AG08395 (cell line): ENCODE measurements around the gene CAMTA1.
A peak's percentile ranks its signal among the peaks of the same experiment; 100 is the strongest.

ENCODE experiments used
- DNase-seq: peaks from one replicate; pipeline ENCODE4 v3.0.0; 2012; ENCODE audit warnings: mixed read lengths, low spot score

The CAMTA1 gene

DNA sequence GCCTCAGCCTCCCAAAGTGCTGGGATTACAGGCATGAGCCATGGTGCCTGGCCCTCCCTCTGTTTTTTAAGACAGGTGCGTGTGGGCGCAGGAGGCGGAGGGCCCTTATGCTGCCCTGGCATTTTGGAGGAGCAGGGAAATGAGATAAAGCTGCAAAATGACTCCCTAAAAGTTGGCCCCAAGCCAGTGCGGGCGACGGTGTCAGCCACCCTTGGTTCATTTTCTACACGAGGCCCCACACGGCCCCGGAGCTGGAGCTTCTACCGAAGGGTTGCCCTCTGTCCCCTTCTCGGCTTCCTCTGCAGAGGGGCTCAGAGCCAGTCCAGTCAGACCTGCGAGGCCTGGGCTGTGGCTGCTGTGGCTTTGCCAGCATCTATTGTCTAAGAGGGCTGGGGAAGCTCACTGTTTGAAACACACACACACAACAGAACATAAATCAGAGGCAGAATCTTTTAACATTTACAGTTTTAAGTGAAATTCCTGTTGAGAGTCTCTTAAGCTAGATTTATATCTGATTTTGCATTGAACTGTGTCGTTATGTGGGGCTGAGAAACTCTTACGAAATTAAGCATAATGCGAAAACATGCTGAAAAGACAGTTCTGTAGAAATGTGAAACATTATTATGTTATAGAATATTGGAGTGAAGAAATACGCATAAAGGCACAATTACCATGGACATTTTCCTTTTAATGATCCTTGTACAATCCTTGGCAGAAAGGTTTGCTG is 255.9 kb downstream of the CAMTA1 start:
- no peak for DNase-seq

DNA sequence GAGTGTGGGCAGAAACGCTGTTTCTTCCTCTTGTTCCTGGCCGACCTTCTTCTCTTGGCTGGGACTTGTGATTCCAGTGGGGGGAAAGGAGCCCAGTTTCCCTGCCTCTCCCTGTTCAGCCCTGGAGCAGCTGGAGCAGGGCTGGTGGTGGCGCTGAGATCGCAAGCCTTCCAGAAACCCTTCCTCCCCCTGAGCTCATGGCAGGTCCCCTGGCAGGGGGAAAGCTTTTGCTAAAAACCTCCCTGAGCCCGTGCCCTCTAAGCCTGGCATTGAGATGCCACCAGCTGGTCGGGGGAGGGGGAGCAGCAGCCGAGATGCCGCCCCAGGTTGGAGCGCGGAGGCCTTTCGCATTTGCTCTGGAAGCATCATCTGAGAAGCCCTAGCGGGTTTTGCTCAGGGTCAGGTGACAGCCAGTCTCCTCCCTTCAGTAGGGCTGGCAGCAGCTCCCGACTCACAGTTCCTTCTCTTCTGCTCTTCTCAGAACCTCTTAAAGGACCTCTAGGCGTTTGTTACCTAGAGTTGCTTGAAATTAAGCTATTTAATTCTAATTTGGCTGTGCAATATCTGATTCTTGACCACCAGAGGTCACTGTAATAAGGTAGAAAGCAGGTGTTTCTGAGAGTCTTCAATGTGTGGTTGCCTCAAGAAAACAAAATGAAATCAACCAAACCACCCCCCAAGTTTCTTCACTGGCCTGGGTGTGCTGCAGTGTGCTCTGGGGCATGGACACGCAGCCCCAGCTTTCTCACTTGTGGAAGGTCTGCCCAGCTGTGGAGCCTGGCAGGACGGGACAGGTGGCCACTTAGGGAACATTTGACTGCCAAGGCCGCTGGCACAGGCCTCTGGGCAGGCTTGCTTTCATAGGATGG is 257.3 kb downstream of the CAMTA1 start:
- DNase-seq = peak; percentile 55

DNA sequence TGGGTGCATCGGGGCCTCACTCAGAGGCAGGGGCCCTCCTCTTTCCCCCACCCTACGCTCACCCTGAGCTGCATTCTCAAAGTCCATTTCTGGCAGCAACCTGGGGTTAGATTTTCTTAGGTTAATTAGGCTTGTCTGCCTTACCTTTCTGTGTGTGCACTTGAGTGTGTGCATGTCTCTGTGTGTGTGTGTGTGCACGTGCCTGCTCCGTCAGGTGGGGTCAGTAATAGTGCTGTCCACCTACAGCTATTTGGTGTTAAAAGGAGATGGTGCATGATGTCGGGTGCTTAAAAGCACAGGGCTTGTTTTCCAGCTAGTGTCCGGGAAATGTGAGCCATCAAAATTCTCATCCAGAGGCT is 257.9 kb downstream of the CAMTA1 start:
- DNase-seq = no peak

DNA sequence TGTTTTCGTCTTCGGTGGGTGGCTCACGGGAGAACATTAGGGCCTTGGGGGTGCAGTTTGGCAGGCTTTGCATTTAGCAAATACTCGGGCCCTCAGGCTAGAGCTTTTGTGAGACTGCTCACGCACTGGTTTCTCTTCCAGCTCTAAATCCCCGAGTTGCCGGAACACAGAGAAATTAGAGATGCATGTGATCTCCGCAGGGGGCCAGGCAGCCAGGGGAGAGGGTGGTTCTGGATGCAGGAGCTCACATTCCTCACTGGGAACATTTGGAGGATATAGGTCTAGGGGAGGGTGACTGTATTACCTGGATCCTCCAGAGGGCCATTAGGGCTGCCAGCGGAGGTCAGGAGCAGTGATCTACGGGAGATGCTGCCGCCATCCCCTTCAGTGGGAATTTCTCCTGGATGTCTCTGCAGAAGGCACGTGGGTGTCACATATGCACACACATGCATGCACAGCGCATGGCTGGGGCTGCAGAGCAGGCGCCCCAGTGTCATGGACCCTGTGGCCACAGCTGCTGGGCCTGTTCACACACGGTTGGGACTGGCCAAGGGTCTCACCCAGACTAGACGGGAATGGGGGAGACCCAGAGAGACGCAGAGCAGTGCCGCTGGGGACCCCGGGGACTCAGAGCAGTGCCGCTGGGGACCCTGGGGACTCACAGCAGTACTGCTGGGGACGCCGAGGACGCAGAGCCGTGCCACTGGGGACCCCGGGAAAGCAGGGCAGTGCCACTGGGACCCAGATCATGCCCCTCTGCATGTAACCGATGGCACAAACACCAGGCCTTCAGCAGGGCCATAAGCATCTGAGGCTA is 258.7 kb downstream of the CAMTA1 start:
- no peak for DNase-seq

DNA sequence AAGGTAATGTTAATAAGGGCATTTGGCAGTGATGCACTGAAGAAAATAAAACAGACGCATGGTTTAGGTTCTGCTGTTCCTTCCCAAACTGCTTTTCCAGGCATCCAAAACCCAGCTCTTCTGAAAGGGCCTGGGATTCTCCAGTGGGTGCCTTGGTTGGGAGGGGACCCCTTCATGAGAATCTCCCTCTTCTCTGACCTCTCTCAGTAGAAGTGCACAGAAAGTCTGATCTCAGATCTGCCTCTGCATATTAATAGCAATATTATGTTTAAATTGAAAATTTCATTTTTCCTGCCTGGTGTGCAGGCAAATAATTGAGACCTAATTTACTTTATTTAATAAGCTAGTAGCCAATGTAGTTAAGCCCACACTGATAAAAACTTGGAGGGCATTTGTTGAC is 260.6 kb downstream of the CAMTA1 start:
- DNase-seq = no peak

DNA sequence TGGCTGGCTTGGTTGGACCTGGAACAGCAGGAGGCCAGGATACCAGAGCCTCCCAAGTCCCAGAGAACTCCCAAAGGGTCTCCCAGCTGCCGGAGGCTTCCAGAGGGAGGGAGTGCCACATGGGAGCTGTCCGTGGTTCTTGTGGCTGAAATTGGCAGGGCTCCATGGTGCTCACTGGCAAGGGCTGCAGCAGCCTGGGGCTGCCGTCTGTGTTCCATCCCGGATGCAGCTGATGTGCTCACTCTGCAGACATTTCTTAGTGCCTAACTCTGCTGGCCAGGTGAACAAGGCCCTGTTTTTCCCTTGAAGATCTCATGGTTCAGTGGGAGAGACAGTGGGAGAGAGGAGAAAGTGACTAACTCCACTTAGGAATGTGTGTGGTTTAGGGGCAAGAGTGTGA is 261.1 kb downstream of the CAMTA1 start:
- peak; percentile 66 for DNase-seq

DNA sequence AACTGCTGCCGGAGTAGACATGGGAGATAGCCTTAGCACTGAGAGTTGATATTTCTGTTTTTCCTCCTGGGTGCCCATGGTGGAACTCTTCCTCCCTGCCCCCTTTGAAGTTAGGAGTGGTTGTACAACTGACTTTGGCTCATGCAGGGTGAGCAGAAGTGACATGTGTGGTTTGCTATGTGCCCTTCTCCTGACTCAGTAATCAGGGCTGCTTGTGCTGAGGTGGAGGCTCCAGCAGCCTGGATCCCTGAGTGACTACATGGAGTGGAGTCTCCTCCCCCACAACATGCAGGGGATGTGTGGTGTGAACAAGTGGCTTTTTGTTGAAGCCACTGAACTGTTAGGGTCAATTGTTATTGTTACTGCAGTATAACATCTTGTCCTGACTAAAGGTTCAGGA is 261.6 kb downstream of the CAMTA1 start:
- DNase-seq = no peak

DNA sequence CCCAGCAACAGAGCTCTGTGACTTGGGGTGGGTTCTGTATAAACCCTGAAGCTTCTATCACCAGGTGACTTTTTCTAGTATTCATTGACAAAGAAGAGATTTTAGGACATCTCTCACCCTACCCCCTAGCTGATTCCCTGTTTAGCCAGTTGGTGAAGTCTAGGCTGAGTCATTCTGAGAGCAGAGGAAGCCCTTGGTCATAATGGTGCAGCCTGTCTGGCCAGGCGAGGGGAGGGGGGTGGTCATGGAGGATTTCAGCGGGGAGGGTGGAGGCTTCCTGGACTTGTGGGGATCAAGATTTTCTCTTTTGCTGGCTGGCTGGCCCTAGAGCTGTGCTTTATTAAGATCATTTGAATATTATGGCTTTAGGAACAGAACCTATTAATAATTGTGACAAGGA is 262.6 kb downstream of the CAMTA1 start:
- DNase-seq = no peak

DNA sequence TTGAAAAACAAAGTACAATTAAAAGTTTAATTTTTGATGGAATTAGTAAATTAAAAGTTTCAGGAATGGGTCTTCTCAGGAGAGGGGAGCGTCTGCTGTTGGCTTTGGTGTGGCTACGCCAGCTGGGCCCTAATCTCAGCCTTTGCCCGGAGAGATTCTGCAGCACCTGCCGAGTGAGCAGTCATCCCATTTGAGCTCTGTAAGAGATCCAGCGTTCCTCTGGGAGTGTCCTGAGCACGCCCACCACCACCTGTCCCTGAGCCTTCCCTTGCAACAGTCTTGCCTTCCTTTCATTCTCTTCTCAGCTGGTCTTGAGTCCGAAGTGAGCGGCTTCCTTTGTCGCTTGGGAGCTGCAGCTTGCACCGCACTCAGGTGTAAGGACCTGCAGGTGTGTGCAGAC is 263.1 kb downstream of the CAMTA1 start:
- DNase-seq = no peak

DNA sequence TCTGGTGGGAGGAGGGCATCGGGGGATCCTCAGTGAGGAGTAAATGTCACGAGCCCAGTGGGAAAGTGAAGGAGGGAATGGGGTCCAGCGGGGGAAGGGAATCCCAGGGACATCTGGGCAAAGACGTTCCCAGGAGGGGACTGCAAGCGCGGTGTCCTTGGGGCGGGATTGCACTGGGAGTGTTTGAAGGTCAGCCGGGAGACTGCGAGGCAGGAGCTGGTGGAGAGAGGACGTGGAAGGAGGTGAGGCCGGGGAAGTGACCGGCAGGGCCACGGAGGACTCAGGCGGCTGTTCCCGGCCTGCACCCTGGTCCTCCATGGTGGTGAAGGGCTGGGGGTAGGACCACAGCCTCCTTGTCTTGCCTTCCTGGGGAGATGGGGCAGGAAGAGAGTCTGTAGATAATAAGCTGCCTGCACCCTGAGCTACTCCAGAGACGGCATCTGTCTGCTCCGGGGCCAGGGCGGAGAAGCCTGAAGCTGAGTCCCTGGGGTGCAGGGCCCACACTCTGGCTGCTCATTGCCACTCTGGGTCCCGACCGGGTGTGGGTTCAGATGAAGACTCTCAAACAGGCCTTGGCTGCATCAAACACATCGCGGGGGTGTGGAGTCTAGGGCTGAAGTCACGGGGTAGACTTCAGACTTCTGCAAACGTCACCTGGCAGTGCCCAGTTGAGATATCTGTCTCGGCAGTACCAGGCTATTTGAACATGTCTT is 264.8 kb downstream of the CAMTA1 start:
- no peak for DNase-seq

DNA sequence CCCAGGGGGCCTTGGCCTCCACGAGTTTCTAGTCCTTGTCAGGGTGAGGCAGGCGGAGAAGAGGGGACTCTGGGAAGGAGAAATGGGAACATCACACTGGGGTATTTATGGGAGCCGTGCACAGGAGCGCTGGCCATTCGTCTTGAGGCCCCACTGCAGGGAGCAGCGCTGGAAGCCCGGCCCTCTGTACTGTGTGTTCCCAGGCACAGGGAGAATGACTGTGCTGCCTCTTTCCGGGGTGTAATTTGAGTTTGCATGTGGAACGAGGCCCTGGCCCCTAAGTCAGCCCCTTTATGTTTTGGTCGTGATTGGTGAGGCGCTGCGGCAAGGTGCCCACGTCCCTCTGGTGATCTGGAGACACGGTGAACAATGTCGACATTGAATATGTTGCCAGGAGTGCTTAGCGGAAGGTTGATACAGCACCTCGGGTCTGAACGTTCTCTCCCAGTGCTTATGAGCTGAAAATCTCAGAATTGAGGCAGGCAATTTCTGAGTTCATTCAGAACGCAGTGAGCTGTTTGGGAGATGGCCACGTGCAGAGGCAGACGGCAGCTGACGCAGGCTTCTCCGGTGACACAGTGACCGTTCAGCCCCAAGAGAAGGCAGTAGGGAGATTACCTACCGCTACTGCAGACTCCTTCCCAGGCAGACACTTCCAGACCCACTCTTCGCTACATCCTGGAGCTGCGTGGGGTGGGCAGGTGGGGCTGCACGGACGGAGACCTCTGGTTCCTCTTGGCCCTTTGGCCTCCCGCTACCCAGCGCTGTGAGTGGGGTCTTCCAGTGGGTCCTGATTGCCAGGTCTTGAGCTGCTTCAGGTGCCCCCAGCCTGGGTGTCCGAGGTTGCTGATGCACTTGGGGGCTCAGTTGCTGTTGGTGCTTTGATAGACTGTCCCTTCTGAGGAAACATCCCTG is 265.8 kb downstream of the CAMTA1 start:
- DNase-seq = no peak

DNA sequence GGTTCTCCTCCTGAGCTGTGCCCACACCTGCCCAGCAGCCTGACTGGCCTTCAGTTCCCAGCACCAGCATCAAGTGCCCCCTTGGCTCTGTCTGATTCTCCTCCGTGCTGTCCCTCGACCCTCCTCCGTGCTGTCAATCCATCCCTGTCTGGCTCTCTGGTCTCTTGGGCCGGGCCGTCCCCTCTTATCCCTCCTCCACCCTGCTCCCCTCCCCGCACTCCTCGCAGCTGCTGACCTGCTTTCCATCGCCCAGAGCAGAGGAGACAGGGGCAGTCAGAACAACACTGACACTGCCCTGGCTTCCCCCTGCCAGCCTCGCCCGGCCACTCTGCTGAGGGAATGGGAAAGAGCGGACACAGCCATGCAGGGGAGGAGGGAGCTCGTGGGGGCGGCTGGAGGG is 267.4 kb downstream of the CAMTA1 start:
- DNase-seq = no peak

DNA sequence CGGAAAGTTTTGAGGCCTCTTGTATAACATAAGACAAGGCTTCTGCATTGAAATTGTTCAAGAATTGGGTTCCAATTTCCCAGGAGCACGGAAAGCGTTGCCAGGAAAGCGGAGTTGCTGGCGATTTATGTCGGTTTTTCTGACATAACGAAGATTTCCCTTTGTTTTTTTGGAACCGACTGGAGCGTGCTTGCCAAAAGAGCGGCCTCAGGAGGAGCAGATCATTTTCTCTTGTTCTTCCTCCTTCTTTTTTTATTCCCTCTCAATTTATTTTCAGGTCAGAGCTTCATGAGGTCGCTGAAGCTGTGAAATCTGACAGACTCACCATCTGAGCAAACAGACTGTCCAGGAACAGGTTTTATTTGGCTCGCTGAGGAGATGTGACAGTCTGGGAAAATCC is 275.5 kb downstream of the CAMTA1 start:
- DNase-seq = no peak

DNA sequence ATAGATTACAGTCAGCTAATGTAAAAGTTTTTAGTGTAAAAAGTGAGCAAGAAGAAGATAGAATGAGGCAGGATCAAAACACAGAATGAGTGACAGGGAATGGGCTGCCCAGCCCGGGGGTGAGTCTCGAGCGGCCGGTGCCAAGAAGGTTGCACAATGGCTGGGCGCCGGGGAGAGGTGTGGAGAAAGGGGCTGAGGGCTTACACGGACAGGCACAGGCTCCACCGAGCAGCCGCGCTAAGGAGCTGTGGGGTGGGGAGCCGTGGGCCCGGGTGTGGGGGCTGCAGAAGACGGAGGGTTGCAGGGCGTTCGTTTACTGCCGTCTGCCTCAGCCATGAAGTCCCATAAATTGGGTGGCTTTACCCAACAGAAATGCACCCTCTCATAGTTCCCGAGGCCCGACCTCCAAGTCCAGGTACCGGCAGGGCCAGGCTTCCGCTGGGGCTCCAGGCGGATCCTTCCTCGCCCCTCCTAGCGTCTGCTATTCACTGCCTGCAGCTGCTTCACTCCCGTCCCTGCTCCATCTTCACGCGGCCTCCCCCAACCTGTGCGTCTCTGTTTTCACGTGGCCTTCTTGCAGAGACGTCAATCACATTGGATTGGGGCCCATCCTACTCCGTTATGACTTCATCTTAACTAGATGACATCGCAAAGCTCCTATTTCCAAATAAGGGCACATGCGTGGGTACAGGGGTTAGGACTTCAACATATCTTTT is 277.2 kb downstream of the CAMTA1 start:
- DNase-seq = no peak

DNA sequence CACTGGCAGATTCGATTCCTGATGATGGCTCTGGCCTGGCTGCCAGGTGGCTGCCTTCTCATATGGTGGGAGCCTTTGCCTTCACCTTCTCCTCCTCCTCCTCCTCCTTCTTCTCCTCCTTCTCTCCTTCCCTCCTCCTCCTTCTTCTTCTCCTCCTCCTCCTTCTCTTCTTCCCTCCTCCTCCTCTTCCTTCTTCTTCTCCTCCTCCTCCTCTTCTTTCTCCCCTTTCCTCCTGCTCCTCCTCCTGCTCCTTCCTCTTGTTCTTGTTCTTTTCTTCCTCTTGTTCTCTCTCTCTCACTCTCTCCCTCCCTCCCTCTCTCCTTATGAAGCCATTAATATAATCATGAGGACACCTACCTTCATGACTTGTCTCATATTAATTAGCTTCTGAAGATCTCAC is 278.7 kb downstream of the CAMTA1 start:
- no peak for DNase-seq

DNA sequence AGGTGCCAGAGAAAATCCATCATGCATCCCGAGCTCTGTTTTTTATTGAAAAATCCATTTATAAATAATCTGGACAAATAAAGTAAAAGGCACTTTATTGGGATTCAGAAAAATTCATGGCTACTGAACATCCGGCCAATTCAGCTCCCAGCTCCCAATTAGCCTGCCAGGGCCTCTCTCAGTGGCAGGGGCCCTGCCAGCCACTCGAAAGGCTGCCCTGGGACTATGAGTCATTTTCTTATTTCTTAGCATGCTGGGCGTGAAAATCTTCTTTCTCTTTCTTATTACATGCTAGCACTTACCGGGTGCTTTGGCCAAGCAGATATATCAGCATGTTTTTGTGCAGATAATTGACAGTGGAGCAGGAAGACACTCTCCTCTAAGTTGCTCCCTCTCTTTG is 283.3 kb downstream of the CAMTA1 start:
- no peak for DNase-seq

DNA sequence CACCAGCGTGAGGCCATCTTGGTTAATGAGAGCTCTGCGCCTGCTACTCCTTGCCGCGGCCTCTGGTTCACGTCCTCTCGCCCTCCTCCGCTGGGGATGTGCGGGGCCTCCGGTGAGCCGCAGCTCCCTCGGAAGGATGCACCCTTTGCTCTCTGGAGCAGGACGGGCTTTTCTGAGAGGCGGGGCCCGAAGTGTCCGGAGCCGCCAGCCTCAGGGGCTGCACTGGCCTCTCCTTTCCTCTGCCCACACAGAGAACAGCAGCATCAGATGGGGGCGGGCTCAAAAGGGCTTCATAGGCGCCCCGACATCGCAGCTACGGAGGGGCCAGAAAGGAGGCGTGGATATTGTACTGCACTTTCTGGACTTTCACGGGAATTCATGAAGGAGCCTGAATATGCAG is 284.7 kb downstream of the CAMTA1 start:
- DNase-seq = peak; percentile 9

DNA sequence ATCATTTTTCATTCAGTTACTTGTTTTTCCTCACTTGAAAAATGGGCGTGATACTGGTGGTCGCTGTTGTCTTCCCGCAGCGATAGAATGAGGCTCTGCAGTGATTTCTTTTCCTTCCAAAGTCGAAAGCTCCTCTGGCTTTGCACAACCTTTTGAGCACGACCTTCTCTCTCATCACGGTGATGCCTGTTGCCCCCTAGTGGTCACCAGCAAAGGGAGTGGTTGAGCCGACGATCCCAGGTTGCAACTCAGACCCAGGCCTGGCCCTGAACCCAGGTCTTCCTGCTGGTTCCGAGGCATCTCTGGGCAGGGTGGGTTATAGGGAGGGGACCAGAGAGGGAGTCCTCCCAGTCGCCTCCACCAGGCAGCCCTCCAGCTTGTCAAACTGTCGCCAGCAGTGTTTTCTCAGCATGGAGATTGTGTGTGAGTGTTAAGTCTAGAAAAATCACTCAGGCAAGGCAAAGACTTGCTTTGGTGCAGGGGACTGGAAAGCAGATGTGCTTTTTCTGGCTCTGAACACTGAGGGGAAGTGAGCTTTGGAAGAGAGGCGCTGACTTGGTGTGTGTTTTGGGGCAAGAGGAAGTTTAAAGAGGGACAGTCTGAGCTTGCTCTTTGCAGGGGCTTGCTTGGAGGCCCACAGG is 285.3 kb downstream of the CAMTA1 start:
- peak; percentile 84 for DNase-seq

DNA sequence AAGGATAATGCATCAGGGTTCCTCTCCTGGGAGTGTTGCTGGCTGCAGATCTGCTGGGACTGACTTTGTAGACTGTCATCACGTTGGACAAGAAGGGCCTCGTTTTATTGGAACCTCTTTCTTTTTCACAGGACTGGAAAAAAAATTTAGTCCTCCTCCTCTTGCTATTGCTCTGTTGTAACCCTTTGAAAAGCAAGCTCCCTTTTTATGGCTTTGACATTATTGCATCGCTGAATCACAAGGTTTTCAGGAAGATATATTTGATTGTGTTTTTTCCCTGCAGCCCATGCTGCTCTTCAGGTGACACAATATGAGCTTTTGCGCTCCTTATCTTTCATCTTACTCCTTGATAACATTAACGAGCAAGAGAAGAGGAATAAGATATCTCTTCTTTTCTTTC is 290.9 kb downstream of the CAMTA1 start:
- DNase-seq = no peak

DNA sequence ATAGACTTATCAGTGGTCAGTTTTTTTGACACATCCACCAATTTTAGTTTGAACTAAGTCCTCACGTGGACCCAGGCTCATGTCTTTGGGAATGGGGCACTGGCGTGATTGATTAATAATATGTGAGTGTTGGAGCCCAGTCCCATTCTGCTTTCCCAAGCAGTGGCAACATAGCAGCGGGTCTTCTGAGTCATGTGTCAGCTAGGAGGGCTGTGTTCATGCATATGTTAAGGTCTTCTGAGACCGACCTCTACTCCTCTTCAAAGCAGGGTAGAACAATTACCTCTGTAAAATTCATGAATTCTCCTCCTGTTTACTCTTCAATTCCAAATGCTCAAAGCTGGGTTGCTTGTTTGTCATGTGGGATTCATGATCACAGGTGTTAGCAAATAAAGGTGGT is 291.3 kb downstream of the CAMTA1 start:
- no peak for DNase-seq
